Renal cortex interstitium (tissue), 11 donors: ENCODE measurements around the gene UGT1A1. TPM values are rescaled to one million over a fixed set of nuclear protein-coding genes. Genes with fewer than 3 reads are reported as not detected.

Experiments
- DNase-seq, 11 donors: peaks; one replicate each; pipeline ENCODE4 v3.0.0-alpha.2; 2013; ENCODE audit warnings: low read depth in 9 of 11, low spot score in 4 of 11; ENCODE audit errors: extremely low read depth in 1 of 11
- polyA plus RNA-seq, 3 donors: library from polyadenylated mRNA; unstranded; fragments of 120-200 nt; gene quantifications; one replicate each; pipeline ENCODE4 v1.2.1, GENCODE V29; 2013; ENCODE audit not compliant: insufficient read length in 3 of 3

UGT1A1 gene
- polyA plus RNA-seq, 3 donors: 0.23 to 0.56 (median 0.24) TPM

DNA sequence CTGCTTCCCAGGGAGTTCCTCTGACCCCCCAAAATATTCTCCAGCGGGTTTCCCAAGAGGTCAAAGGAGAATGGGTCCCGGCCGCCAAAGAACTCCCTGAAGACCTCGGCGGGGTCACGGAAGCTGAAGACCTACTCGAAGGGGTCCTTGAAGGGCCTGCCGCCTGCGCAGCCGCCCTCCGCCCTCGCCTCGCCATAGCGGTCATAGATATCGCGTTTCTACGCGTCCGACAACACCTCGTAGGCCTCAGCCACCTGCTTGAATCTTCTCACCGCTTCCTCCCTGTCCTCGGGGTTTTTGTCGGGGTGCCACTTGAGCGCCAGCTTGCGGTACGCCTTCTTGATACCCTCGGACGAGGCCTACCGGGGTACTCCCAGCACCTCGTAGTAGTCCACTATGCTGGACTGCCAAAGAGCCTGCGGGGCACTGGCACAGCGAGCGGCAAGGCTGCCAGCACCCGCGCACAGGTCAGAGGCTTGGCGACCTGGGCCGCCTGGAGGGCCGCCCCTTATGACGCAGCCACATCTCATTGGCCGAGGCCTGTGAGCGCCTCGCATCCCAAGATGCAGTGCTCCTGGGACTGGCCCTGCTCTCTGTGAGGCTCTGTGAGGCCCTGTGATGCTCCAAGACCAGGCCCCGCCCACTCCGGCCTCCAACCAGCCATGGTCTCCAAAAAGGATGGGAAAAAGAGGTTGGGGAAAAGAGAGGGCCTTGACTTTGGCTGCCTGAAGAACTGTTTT lies 5.0 kb upstream of the UGT1A1 start:
- no peak for DNase-seq

DNA sequence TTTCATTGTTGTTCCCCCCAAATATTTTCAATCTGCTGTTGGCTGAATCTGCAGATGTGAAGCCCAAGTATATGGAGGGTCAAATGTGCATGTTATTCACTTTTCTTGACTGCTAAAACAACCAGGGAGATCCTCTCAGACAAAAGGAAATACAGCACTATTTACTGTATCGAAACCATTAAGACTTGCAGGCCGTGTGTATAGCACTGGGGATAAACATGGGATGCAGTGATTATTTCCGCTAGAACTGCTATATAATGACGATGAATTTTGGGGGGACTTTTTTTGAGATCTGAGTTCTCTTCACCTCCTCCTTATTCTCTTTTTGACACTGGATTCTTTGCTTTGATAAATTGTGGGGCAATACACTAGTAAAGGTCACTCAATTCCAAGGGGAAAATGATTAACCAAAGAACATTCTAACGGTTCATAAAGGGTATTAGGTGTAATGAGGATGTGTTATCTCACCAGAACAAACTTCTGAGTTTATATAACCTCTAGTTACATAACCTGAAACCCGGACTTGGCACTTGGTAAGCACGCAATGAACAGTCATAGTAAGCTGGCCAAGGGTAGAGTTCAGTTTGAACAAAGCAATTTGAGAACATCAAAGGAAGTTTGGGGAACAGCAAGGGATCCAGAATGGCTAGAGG lies 3.5 kb upstream of the UGT1A1 start:
- DNase-seq: no peak

DNA sequence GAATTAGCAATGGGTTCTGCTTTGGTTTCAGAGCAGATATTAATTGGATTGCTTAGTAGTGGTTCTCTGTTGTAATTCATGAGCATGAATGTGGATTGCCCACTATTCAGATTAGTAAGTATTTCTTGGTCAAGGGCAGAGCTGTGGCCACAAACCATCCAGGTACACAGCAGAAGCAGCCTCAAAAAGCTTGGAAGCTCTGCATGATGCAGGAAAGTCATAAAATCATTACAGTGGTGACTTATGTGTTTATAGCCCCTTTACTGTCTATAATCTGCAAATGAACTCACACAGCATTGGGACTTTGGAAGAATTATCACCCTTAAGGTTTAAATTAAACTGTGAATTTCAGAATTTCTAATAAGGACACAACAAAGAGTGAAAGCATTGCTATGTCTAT lies 1.9 kb upstream of the UGT1A1 start:
- no peak for DNase-seq

DNA sequence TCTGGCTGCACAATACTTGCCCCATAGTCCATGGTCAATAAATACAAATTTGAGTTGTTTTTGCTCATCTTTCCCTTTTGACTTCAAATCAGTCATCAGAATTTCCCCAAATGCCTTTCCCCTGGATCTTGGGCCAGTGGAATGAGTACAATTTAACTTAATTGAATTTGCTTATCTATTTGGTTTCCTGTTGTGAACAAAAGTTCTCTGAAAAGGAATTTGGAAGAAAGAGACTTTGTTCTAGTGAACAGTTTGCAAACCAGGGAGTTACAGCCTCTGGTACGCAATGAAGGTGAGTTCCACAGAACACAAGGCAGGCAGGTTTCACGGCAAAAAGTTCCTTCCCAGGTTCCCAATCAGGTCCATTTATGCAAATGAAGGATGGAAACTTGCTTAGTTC lies 1.2 kb upstream of the UGT1A1 start:
- DNase-seq: no peak

DNA sequence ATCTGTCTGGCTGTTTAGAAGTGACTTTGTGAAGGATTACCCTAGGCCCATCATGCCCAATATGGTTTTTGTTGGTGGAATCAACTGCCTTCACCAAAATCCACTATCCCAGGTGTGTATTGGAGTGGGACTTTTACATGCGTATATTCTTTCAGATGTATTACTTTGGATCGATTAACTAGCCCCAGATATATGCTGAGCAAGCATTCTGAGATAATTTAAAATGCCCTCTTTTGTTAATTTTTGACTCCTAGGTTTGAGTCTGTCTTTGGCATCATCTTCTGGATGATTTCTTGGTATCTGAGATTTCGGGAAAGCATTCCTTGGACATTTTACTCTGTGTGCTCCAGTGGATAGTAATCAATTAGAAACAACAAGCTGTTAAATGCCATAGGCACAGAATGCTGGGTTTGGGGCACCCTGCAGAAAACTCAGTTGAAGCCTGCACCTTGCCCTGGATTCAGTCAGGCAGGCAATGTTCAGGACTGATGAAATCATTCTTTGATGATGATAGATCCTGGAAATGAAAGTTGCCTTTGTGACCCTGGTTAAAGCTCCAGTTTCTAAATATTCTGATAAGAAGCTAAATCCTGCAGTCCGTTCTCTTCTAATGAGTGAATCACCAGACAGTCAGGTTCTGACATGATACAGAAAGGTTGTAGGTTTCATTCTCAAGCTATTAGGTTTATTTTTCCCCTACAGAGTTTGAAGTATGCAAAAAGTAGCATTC lies 1.1 kb downstream of the UGT1A1 start:
- no peak for DNase-seq

DNA sequence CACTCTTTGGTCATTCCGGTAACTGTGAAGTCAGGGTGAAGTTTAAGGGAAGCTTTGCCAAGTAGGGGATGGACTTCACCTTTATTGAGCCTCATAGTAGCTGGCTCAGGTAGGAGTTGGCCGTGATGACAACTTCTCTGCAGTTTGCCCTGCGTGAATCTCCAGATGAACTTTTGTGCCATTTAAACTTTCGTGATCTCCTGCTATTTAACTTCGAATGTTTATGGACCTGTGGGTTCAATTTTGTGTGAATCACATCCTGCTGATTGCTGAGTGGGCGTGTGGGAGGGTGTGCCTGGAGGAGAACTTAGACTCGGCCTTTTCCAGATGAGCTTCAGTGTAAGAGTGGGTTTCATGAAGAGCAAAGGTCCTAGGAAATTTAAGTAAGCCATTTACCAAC lies 4.2 kb downstream of the UGT1A1 start:
- DNase-seq: no peak

DNA sequence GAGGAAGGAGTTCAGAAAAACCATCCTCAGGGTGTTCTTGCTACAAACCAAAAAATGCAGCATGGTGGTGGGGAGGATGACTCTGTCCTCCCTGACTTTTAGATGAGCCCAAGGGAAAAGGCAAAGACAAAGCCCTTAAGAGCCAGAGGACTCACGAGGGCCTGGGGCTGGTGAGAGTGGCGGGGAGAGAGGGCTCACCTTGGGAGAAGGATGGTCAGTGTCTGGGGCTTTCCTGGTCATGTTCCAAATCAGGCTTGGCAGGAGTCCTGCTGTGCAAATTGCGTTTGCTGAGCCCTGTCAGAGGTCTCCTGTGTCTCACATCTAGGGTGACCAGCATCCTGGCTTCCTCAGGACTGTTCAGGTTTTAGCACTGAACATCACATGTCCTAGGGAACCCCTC lies 4.7 kb downstream of the UGT1A1 start:
- no peak for DNase-seq

DNA sequence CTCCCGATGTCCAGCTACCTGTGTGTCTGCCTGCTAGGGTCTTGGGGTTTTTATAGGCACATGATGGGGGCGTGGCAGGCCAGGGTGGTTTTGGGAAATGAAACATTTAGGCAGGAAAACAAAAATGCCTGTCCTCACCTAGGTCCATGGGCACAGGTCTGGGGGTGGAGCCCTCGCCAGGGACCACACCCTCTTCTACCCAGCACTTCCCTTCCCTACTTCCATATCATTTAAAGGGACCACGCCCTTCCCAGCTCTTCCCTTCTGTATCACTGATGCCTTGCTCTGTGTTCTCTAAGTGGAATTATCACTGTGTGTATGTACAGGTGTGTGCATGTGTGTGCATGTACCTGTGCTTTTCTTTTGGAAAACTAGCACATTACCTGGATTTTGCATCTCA lies 6.3 kb downstream of the UGT1A1 start:
- no peak for DNase-seq

DNA sequence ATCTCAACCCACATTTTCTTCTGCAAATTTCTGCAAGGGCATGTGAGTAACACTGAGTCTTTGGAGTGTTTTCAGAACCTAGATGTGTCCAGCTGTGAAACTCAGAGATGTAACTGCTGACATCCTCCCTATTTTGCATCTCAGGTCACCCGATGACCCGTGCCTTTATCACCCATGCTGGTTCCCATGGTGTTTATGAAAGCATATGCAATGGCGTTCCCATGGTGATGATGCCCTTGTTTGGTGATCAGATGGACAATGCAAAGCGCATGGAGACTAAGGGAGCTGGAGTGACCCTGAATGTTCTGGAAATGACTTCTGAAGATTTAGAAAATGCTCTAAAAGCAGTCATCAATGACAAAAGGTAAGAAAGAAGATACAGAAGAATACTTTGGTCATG lies 8.0 kb downstream of the UGT1A1 start:
- DNase-seq: no peak

DNA sequence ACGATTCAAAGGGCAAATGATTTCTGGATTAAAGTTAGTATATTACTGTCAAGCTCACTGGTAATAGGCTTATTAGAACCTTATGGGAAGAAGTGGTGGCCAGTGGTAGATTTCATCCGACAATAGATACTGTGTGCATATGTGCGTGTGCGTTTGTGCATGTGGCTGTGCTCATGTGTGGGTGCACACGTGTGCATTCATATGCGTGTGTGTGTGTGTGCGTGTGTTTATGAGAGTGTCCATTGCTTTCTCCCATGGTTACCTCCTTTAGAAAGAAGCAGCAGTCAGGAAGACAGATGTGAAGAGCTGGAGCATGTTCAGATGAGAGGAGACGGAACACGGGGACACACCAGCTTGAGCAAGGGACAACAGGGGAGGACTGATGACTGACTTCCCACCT lies 9.2 kb downstream of the UGT1A1 start:
- DNase-seq: no peak

DNA sequence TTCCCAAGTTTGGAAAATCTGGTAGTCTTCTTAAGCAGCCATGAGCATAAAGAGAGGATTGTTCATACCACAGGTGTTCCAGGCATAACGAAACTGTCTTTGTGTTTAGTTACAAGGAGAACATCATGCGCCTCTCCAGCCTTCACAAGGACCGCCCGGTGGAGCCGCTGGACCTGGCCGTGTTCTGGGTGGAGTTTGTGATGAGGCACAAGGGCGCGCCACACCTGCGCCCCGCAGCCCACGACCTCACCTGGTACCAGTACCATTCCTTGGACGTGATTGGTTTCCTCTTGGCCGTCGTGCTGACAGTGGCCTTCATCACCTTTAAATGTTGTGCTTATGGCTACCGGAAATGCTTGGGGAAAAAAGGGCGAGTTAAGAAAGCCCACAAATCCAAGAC lies 12.1 kb downstream of the UGT1A1 start:
- DNase-seq: no peak

DNA sequence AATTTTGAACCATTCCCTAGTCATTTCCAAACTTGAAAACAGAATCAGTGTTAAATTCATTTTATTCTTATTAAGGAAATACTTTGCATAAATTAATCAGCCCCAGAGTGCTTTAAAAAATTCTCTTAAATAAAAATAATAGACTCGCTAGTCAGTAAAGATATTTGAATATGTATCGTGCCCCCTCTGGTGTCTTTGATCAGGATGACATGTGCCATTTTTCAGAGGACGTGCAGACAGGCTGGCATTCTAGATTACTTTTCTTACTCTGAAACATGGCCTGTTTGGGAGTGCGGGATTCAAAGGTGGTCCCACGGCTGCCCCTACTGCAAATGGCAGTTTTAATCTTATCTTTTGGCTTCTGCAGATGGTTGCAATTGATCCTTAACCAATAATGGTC lies 12.5 kb downstream of the UGT1A1 start:
- DNase-seq: no peak

DNA sequence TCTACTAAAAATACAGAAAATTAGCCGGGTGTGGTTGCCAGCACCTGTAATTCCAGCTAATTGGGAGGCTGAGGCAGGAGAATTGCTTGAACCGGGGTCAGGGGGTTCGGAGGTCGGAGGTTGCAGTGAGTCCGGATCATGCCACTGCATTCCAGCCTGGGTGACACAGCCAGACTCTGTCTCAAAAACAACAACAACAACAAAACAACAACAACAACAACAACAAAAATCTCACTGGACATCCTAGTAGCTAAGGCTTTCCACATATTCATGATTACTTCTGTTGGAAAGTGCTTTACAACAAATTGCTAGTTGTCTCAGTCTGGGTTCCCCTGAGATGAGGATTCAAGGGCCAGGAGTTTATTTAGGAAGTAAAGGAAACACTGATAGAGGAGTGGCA lies 13.8 kb downstream of the UGT1A1 start:
- no peak for DNase-seq

DNA sequence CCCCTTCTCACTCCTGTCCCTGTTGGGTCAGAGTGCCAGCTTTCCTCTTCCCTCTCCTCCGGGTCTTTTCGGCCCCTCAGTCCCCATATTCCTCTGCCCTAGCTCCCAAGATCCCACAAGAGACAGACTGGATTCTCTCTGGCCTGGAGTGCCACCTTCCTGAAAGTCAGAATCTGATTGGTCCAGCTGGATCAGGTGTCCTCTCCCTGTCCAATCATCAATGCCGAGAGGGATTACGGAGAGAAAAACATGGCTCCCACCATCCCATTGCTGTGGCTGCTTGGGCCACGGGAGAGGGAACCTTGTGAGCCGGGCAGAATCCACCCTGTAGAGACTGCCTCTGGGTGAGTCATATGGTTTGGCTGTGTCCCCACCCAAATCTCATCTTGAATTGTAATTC lies 15.3 kb downstream of the UGT1A1 start:
- no peak for DNase-seq

DNA sequence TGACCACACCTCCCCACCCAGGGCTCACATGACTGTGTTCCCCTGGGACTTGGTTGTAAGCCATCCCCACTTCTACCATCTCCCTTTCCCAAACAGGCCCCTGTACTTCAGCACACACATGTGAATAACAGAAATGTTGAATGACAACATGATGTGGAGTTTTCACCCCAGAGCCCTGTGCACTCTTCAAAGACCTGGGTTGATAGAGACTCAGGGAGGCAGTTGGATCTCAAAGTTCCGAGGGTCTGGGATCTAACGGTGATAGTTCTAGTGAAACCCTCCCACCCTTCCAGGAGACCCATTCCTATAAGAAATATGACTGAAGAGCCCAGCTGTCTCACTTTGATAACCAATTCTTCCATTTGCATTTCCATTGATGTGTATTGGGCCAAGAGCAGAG lies 18.0 kb downstream of the UGT1A1 start, which contains the start of gene MROH2A:
Gene MROH2A (plus strand): TSS at position 301 of the 400 bp plus-strand sequence. CDS start 1,029 bp downstream, outside the sequence.
- no peak for DNase-seq

DNA sequence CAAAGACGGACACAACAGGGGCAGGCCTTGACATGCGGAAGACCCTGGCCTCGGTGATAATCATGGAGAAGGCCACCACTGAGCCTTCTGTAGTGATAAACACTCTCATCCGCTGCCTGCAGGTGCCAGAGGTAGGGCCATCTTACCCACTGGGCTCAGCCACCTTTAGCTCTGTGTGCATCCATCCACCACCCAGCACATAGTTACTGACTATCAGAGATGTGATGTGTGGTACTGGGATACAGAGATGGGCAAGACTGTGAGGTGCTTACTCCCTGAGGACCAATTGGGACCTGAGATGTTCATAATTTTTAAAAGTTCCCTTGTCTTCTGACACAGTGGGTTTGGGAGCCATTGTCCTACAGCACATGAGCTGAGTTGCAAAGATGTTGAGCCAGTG lies 19.7 kb downstream of the UGT1A1 start:
- no peak for DNase-seq

DNA sequence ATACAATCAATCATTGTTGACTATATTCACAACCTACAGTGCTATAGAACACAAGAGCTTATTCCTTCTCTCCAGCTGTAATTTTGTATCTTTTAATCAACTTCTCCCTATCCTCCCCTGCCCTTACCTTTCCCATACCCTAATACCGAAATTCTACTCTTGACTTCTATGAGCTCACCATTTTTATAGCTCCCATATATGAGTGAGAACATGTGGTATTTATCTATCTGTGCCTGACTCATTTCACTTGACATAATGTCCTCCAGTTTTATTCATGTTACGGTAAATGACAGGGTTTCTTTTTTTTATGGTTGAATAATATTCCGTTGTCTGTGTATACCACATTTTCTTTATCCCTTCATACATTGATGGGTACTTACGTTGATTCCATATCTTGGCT lies 20.7 kb downstream of the UGT1A1 start:
- DNase-seq: no peak

DNA sequence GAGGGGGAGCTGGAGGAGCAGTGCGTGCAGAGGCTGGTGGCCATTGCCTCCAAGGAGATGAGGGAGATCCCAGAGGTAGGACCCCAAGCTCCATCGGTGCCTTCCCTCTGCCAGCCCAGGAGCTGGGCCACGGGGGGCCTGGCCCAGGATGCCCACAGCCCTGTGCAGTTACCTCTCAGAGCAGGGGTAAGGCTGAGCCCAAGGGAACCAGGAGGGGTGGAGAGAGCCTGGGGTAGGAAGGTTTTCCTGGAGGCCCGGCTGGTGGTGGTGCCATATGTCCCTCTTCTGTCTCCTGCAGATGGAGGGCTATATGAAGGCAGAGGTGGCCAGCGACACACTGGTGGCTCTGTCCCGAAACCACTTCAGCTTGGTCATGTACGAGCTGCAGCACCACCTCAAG lies 29.5 kb downstream of the UGT1A1 start:
- DNase-seq: no peak

DNA sequence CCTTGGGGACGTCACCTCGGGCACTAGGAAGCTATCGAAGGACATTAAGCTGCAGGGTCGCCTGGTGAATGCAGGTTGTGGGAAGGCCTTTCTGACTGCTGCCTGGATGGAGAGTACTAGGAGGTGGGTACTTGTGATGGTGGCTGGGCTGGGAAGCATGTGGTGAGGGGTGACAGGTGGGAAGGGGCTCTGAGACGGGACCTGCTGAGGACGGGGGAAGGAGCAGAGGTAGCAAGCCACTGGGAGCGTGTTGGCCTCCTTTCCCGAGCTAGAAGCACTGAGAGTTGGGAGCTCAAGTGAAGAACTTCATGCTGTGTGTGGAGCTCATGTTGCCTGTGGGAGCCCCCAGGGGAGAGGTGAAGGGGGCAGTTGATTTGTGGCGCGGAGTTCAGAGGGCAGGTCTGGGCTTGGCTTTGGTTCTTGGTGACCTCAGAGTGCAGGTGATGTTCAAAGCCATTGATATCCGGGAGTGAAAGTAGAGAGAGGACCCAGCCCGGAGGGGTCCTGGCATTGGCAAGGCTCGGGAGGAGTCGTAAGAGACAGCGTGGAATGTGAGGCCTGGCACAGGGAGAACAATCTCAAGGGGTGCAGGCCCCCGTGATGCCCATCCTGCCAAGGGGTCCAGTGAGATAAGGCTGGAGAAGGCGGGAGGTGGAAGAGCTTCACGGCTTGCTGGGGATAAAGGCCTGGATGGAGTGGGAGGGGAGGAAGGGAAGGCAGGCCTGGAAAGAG lies 31.2 kb downstream of the UGT1A1 start:
- no peak for DNase-seq

DNA sequence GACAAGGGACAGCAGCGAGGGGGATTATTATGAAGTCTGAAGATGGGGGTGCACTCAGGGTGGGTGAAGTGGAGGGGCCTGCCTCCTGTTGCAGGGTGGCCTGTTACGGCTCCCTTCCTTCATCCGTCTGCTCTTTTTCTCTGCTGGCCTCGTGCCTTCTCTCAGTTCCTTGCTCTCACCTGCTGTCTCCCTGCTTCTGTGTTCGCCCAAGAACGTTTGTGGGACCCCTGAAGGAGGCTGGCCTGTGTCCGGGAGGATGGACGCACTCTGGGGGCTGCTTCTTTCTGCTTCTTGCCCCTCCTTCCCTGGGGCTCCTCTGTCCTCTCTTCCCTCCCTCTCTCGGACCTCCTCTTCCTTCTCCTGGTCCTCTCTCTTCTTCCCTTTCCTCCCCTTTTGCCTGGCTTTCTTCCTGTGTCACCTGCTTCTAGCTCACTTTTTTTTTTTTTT lies 31.8 kb downstream of the UGT1A1 start:
- no peak for DNase-seq
